RWPE2 (cell line): Measurements from ENCODE around the gene ZNF473.

Experiments used
- ATAC-seq: fragments of 200-7000 bp; cut with Tn5 transposase; 3 replicates; pipeline ENCODE4 v1.9.1; 2021; ENCODE audit warnings: low read depth
- DNase-seq: peaks from one replicate; pipeline ENCODE4 v3.0.0-alpha.2; 2020; ENCODE audit warnings: low spot score
- H3K27ac ChIP-seq: fragments of 450-650 bp; 2 replicates; pipeline ENCODE4 v1.5.1; 2017; ENCODE audit warnings: mild to moderate bottlenecking; ENCODE audit not compliant: poor library complexity, severe bottlenecking
- H3K27me3 ChIP-seq: fragments of 250-450 bp; sonication (Bioruptor Pico); 2 replicates; pipeline ENCODE4 v1.5.1; 2021; ENCODE audit warnings: mild to moderate bottlenecking, moderate library complexity; ENCODE audit not compliant: insufficient read depth, poor library complexity, severe bottlenecking
- H3K36me3 ChIP-seq: fragments of 250-450 bp; sonication (Bioruptor Pico); 2 replicates; pipeline ENCODE4 v1.5.1; 2020; ENCODE audit warnings: low read depth, mild to moderate bottlenecking, moderate library complexity
- H3K4me1 ChIP-seq: fragments of 250-450 bp; sonication (Bioruptor Pico); 2 replicates; pipeline ENCODE4 v1.5.1; 2021; ENCODE audit warnings: mild to moderate bottlenecking, moderate library complexity; ENCODE audit not compliant: insufficient read depth, poor library complexity, severe bottlenecking
- H3K4me3 ChIP-seq: fragments of 250-450 bp; sonication (Bioruptor Pico); 2 replicates; pipeline ENCODE4 v1.5.1; 2021; ENCODE audit warnings: mild to moderate bottlenecking, moderate library complexity; ENCODE audit not compliant: severe bottlenecking
- H3K9me3 ChIP-seq: fragments of 250-450 bp; sonication (Bioruptor Pico); 2 replicates; pipeline ENCODE4 v1.5.1; 2021; ENCODE audit warnings: mild to moderate bottlenecking, moderate library complexity; ENCODE audit not compliant: severe bottlenecking
- CTCF ChIP-seq: fragments of 450-650 bp; IDR thresholded peaks from one replicate; pipeline ENCODE4 v1.5.1; 2017; ENCODE audit warnings: mild to moderate bottlenecking, moderate library complexity; ENCODE audit not compliant: poor library complexity, severe bottlenecking

Gene ZNF473

DNA sequence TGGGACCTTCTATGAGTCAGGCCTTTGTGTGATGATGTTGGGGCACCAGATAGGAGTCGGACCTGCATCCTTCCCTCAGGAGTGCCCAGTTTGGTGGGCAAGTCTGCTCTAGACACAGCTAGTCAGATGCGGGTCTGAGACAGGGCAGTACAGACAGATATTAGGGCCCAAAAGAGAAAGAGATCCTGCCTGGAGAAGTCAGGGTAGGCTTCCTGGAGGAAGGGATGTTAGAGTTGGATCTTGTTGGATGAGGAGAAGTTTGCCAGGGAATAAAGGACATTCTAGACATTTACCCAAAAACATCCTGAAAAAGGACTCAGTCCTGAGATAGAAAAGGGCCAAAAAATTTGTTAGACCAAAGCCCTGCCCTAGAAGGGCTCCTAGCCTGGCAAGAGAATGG, 17.9 kb upstream of the ZNF473 start:
- TF ChIP-seq CTCF, result no peak
- Histone ChIP-seq H3K27ac (no peak overlapping the region), H3K27me3 (no peaks in the 10 kb centered on the region), H3K4me3 (no peak overlapping the region), H3K9me3 (no peaks in the 10 kb centered on the region), H3K36me3 (peaks cover 48% of the 10 kb centered on the region), H3K4me1 (peaks cover 15% of the 10 kb centered on the region)
- ATAC-seq (no peak), DNase-seq (no peak)

DNA sequence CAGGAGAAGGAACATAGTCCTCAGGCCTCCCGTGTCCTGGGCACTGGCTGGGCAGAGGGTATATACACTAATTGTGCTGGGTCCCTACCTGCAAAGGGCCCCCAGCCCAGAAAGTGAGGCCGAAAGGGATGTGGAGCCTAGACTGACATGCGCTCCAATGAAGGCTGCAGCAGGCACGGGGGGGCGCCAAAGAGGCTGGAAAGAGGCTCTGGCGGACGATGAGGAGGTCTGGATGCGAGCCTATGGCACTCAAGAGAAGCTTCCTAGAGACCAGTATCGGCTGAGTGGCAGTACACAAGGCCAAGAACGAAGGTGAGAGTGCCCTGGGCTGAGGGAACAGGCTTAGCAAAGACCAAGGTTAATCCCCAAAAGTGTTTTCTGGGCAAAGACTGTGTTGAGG, 17.3 kb upstream of the ZNF473 start:
- peak; percentile 11 for TF ChIP-seq CTCF
- no peaks in the 10 kb centered on the region for H3K27me3 ChIP-seq
- no peak overlapping the region for H3K4me3 ChIP-seq
- ATAC-seq (no peak), DNase-seq (no peak)
- H3K9me3 ChIP-seq, result no peaks in the 10 kb centered on the region
- H3K27ac ChIP-seq, result no peak overlapping the region
- H3K4me1 ChIP-seq, result peaks cover 14% of the 10 kb centered on the region
- peaks cover 45% of the 10 kb centered on the region for H3K36me3 ChIP-seq

DNA sequence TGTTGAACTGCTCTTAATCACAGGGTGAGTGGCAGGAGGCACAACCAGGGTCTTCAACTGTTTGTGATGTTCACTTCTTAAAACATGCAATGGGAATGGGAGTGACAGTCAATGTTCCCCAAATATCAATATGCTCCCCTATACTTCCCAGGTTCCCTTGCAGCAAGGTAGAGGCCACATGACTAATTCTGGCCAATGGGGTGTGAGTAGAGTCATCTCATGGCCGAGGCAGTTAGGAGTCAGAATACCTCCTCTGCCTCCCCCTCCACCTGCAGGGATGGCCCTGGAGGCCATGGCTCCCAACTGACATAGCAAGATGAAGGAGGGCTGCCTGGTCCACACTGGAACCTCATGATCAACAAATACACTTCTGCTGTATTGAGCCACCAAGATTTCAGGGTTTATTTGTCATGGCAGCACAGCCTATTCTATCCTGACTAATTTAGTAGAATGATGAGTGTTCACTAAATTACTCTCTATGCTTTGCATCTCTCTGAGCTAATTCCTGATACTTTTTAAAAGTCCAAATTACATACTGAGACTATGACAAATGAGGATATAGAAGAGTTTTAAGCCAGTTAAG, 9.5 kb upstream of the ZNF473 start:
- Histone ChIP-seq H3K4me1 (no peaks in the 10 kb centered on the region), H3K27me3 (no peaks in the 10 kb centered on the region), H3K27ac (no peak overlapping the region), H3K36me3 (peaks cover 45% of the 10 kb centered on the region), H3K4me3 (no peak overlapping the region), H3K9me3 (no peaks in the 10 kb centered on the region)
- ATAC-seq (no peak), DNase-seq (no peak)
- TF ChIP-seq CTCF, result no peak

DNA sequence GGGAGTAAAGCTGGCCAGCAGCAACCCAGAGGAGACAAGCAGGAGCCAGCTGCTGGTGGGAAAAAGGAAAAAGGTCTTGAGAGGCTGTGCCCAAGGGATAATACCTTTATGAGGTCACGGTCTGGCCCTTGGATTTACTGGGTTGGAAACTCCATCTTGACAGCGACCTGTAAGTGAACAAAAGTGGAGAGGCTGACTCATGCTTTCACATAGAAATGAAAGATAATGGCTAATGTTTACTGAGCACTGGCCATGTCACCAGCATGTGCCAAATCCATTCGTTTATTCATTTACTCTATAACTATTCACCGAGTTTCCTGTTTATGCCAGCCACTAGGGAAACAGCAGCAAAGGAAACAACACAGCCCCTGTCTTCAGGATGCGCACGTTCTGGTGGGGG, 5.3 kb upstream of the ZNF473 start:
- Histone ChIP-seq H3K4me1 (no peaks in the 10 kb centered on the region), H3K27ac (no peak overlapping the region), H3K36me3 (peaks cover 24% of the 10 kb centered on the region), H3K27me3 (no peaks in the 10 kb centered on the region), H3K9me3 (no peaks in the 10 kb centered on the region), H3K4me3 (no peak overlapping the region)
- no peak for TF ChIP-seq CTCF
- DNase-seq (no peak), ATAC-seq (no peak)

DNA sequence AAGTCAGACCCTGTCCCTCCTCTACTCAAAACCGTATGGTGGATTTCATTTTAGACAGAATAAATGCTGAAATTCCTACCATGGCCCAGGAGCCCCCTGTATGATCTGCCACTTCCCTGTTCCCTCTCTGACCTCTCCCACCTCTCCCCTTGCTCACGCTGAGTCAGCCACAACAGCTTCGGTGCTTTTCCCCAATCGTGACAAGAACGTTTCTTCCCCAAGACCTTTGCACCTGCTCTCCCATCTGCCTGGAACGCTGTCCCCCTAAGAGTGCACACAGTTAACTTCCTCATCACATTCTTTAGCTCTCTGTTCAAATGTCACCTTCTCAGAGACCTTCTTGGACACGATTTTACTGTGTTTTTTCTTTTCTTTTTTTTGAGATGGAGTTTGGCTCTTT, 3.0 kb upstream of the ZNF473 start:
- no peak for TF ChIP-seq CTCF
- Histone ChIP-seq H3K9me3 (no peaks in the 10 kb centered on the region), H3K4me3 (no peak overlapping the region), H3K27me3 (no peaks in the 10 kb centered on the region), H3K4me1 (no peaks in the 10 kb centered on the region), H3K27ac (no peak overlapping the region), H3K36me3 (peaks cover 7% of the 10 kb centered on the region; the same call in 1 of the 2 replicates)
- DNase-seq, result no peak
- ATAC-seq, result no peak
